GM03348 (cell line): ENCODE results near the gene PSTPIP2.
"Not testable (repeated sequence)": the region's sequence is repeated elsewhere in the genome, so short reads cannot be mapped to it uniquely, and the experiment has no call there.

Experiments
- DNase-seq: peaks from one replicate; pipeline ENCODE4 v3.0.0; 2012; ENCODE audit warnings: low spot score

PSTPIP2 gene

DNA sequence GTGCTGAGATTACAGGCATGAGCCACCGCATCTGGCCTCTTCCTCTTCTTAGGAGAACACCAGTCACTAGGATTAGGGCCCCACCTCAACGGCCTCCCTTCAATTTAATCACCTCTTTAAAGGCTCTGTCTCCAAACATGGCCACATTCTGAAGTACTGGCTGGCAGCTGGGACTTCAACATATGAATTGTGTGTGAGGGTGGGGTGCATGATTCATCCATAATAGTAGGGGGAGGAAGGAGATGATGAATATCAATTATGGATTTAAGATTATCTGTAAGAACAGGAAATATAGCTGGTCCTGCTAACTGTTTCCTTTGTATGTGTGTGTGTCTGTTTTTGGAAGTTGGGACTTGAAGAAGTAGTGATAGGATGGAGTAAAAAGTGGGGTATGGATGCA is 90.2 kb downstream of the PSTPIP2 start:
- no peak for DNase-seq

DNA sequence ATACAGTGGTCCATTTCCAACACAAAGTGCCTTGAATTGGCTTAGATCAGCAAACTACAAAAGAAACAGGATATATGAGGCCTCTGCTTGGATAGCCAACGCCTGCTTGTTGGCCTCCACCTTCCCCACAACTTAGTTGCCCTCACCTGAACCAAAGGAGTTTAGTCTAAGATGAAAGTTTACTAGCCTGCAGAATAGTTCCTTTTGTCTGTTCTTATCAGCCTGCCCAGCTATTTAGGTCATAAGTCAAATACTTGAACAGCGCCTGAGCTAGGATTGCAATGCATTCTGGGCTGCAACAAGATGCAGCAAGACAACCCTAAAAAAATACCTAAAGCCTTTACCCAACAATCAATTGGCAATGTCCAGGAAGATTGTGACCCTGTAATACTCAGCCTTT is 91.8 kb downstream of the PSTPIP2 start:
- no peak for DNase-seq

GRCh38 chr18:45978084-45978483 is 94.0 kb downstream of the PSTPIP2 start:
- no peak for DNase-seq

GRCh38 chr18:45976974-45977373 is 95.1 kb downstream of the PSTPIP2 start:
- no peak for DNase-seq

GRCh38 chr18:45976566-45976965 is 95.5 kb downstream of the PSTPIP2 start:
- DNase-seq: peak; percentile 25

GRCh38 chr18:45974088-45974536 is 97.9 kb downstream of the PSTPIP2 start:
- DNase-seq: peak; percentile 75

- DNase-seq: peak; percentile 95
Measured at GRCh38 chr18:45967007-45967706, 104.9 kb downstream of the PSTPIP2 start, which contains the start of gene EPG5. Gene EPG5 (minus strand): TSS chr18:45967329. CDS start chr18:45967239, 90 bp downstream.

DNA sequence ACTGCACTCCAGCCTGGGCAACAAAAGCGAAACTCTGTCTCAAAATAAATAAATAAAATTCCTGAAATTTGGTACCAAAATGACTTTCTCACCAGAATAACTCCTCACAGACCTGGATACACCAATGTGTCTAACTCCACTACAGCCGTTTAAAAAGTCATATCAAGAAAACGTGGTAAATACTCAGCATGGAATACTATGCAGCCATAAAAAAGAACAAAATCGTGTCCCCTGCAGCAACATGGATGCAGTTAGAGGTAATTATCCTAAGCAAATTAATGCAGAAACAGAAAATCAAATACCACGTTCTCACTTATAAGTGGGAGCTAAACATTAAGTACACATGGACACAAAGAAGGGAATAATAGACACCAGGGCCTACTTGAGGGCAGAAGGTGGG is 107.1 kb downstream of the PSTPIP2 start:
- DNase-seq: not testable (repeated sequence)

DNA sequence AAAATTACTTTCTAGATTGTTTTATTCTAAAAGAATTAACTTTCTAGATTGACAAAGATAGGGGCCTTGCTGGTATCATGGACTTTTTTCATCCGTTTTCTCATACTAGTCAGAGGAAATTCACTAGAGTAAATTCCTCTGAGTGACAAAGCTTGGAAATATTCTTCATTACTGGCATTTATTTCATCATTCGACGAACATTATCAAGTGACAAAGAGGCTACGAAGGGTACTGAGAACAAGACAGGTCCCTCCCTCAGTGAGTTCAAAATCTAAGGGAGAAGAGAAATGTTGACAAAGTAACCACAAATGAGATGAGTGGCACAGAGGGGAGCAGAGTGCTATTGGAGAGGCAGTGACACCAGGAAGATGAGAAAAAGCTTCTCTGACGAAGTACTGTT is 109.2 kb downstream of the PSTPIP2 start:
- peak; percentile 51 for DNase-seq

DNA sequence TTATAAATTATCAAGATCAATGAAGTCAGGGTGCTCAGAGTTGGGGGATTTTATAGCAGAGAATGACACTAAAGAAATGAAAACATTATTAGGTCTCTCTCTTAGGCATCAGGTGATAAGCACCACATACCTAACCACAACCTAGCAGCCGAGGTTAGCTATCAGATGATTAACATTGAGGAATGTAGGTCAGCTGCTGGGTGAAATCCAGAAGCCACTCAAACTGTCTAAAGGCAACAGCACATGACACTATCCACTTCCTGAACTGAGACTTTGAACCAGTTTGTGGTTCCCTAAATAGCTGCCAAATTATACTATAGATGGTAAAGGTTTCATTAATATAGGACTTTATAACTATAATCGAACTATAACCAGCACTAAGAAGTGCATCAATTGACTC is 109.6 kb downstream of the PSTPIP2 start:
- DNase-seq: peak; percentile 47

GRCh38 chr18:45959484-45959883 is 112.6 kb downstream of the PSTPIP2 start:
- DNase-seq: not testable (repeated sequence)

GRCh38 chr18:45958730-45959129 is 113.3 kb downstream of the PSTPIP2 start:
- no peak for DNase-seq

- no peak for DNase-seq
Measured at GRCh38 chr18:45958027-45958426, 114.0 kb downstream of the PSTPIP2 start.

GRCh38 chr18:45957100-45957499 is 115.0 kb downstream of the PSTPIP2 start:
- peak; percentile 72 for DNase-seq

DNA sequence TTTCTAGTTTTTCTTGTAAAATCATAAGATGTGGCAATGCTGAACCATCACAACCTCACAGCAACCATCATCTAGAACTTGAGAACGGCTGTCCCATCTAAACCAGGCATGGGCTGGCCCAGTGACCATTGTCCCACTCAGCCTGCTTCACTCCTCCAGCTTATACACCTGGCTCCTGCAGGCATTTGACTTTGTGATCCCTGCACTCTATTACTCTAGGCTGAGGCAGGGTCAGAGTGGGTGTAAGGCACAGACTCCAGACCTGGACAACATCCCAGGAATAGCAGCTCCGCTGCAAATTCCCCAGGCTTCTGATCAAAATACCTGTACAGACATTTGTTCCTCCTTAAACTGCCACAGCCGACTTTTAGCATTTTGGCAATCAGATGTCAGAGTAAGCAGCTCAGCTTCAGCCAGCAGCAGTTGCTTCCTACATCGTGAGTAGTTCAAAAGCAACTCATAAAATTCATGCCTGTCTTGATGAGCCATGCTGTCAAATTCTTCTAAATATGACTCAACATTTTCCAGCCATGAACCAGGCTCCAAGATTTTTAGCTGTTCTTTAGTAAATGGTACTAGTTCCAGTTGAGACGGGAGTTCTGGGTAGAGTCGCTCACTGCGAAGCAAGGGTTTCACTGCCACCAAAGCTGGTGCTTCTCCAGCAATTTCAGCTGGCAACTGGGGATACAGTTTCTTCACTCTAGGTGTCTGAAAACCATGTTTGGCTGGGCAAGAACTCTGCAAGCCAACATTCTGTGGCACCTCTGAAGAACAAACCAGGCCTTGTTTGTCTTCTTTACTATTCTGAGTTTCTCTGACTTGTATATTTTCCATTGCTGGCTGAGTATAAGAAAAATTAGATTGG is 117.8 kb downstream of the PSTPIP2 start:
- DNase-seq: peak; percentile 81

GRCh38 chr18:45951016-45951714 is 120.9 kb downstream of the PSTPIP2 start:
- peak; percentile 35 for DNase-seq

- no peak for DNase-seq
Measured at GRCh38 chr18:45945669-45946068, 126.4 kb downstream of the PSTPIP2 start.

- no peak for DNase-seq
Measured at GRCh38 chr18:45940724-45941123, 131.3 kb downstream of the PSTPIP2 start.

- DNase-seq: no peak
Measured at GRCh38 chr18:45939236-45939635, 132.8 kb downstream of the PSTPIP2 start.

DNA sequence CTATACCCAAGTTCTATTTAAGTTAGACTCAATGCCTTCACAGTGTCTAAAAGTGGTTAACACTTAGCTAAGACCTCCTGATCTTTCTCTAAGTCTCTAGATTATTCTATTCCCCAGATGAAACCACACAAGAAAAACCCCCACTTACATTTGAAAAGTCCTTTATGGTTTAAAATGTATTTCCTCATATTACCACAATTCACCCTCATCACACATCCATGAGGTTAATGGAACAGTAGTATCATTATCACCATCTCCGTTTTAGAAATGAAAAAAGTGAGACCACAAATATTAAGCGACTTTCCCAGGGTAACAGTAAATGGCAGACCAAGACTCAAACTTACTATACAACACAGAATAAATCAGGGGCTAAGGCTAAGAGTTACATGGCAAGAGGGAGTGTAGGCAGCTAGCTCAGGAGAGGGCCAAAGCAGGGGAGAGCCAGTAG is 133.5 kb downstream of the PSTPIP2 start:
- no peak for DNase-seq

GRCh38 chr18:45935591-45936335 is 136.3 kb downstream of the PSTPIP2 start:
- peak; percentile 74 for DNase-seq
